Muscle of leg (tissue), 11 donors: Measurements from ENCODE around the gene C1QTNF9B. TPM values are rescaled to one million over a fixed set of nuclear protein-coding genes. Genes with fewer than 3 reads are reported as not detected.
"Not testable (repeated sequence)": the region's sequence is repeated elsewhere in the genome, so short reads cannot be mapped to it uniquely, and the experiment has no call there.

Source experiments
- DNase-seq: peaks from one replicate; pipeline ENCODE4 v3.0.0; 2013
- H3K27ac ChIP-seq: one replicate; pipeline ENCODE4 v1.5.1; 2013; ENCODE audit warnings: mild to moderate bottlenecking, low read length, control low read depth
- H3K27me3 ChIP-seq: one replicate; pipeline ENCODE4 v1.6.1; 2013; ENCODE audit warnings: low read length; ENCODE audit not compliant: control insufficient read depth, insufficient read depth
- H3K36me3 ChIP-seq: one replicate; pipeline ENCODE4 v1.6.1; 2013; ENCODE audit warnings: low read length; ENCODE audit not compliant: control insufficient read depth, insufficient read depth
- H3K4me1 ChIP-seq: one replicate; pipeline ENCODE4 v1.6.1; 2013; ENCODE audit warnings: low read length; ENCODE audit not compliant: control insufficient read depth, insufficient read depth
- H3K4me3 ChIP-seq: one replicate; pipeline ENCODE4 v1.5.1; 2013; ENCODE audit warnings: low read length, control low read depth
- H3K9me3 ChIP-seq: replicated peaks from 2 replicates; pipeline ENCODE4 v1.6.1; 2013; ENCODE audit warnings: low read depth, low read length; ENCODE audit not compliant: control insufficient read depth
- WGBS: methylation state at CpG from one replicate; pipeline ENCODE4 v1.1.5; 2013; ENCODE audit warnings: missing lambda C conversion rate; ENCODE audit not compliant: insufficient coverage; 5-methylcytosine and 5-hydroxymethylcytosine counted together
- polyA plus RNA-seq, 8 donors: library from polyadenylated mRNA; unstranded; fragments of 120-200 nt; gene quantifications; one replicate each; pipeline versions ENCODE4 v1.2.1 to v1.2.3, GENCODE V29; 2013; ENCODE audit warnings: inconsistent platforms in 1 of 8, low replicate concordance in 1 of 8; ENCODE audit not compliant: insufficient read length in 8 of 8, insufficient read depth in 1 of 8
- total RNA-seq: library from RNA; stranded (reverse); fragments of 120-200 nt; gene quantifications from one replicate; pipeline ENCODE4 v1.2.4, GENCODE V29; 2013

C1QTNF9B gene
- total and polyA plus RNA-seq, 9 donors = 0.95 to 3.7 (median 2.6) TPM

- no peak overlapping the region for H3K4me3 ChIP-seq
- no peak overlapping the region for H3K27ac ChIP-seq
- WGBS = no CpG with 5 or more reads among the region's 4 CpGs
- peaks cover 6% of the 10 kb centered on the region for H3K4me1 ChIP-seq
- H3K27me3 ChIP-seq = peaks cover 23% of the 10 kb centered on the region
- peak; percentile 88 for DNase-seq
- H3K36me3 ChIP-seq = no peaks in the 10 kb centered on the region
- no peaks in the 10 kb centered on the region for H3K9me3 ChIP-seq
These were observed 2.3 kb upstream of the C1QTNF9B start for GRCh38 chr13:23899555-23899954.

GRCh38 chr13:23898101-23898500, 799 bp upstream of the C1QTNF9B start:
- H3K27ac ChIP-seq = no peak overlapping the region
- peaks cover 9% of the 10 kb centered on the region for H3K27me3 ChIP-seq
- no peaks in the 10 kb centered on the region for H3K9me3 ChIP-seq
- no peaks in the 10 kb centered on the region for H3K36me3 ChIP-seq
- no peak overlapping the region for H3K4me3 ChIP-seq
- no peak for DNase-seq
- WGBS = 75% methylated on average over 6 of the region's 8 CpGs
- H3K4me1 ChIP-seq = peaks cover 3% of the 10 kb centered on the region

DNA sequence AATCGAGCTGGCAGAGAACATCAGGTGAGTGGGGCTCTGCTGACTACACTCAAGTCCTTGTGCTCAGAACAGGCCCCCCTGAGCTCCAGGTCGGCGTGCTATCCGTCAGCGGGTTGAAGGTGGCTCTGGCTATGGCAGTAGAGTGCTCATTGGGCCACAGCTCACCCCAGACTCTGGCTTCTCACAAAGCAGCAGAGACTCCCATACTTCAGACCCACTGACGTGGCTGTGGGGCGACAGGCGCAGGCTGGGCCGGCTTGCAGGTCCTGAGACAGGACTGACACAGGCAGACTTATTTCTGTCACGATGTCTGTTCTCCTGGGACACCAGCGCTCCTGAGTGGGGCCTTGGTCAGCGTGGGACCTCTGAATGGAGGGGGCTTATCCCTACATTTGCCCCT, 2.6 kb downstream of the C1QTNF9B start:
- not testable (repeated sequence) for H3K9me3 ChIP-seq, H3K27ac ChIP-seq, H3K4me3 ChIP-seq, H3K27me3 ChIP-seq, H3K4me1 ChIP-seq, DNase-seq, H3K36me3 ChIP-seq
- WGBS = 73% methylated on average over 4 of the region's 12 CpGs

DNA sequence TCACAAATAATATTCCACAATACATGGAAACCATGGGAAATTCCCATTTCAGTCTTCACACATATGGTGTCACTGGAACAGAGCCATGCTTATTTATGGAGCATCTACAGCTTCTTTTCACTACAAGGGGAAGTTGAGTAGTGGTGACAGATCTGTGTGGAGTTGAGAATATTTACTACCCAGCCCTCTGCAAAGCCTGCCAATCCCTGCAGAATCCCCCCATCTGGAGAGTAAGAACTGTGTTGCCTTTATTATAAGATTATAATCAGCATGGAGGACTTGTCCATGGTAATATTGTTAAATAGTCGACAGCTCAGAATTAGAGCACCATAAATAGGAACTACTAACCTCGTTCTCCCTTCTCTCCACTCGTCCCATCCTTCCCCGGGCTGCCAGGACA, 3.5 kb downstream of the C1QTNF9B start:
- not testable (repeated sequence) for DNase-seq, H3K36me3 ChIP-seq, H3K9me3 ChIP-seq, H3K27ac ChIP-seq, H3K4me1 ChIP-seq, H3K4me3 ChIP-seq, H3K27me3 ChIP-seq
- WGBS = no CpG with 5 or more reads among the region's 4 CpGs

DNA sequence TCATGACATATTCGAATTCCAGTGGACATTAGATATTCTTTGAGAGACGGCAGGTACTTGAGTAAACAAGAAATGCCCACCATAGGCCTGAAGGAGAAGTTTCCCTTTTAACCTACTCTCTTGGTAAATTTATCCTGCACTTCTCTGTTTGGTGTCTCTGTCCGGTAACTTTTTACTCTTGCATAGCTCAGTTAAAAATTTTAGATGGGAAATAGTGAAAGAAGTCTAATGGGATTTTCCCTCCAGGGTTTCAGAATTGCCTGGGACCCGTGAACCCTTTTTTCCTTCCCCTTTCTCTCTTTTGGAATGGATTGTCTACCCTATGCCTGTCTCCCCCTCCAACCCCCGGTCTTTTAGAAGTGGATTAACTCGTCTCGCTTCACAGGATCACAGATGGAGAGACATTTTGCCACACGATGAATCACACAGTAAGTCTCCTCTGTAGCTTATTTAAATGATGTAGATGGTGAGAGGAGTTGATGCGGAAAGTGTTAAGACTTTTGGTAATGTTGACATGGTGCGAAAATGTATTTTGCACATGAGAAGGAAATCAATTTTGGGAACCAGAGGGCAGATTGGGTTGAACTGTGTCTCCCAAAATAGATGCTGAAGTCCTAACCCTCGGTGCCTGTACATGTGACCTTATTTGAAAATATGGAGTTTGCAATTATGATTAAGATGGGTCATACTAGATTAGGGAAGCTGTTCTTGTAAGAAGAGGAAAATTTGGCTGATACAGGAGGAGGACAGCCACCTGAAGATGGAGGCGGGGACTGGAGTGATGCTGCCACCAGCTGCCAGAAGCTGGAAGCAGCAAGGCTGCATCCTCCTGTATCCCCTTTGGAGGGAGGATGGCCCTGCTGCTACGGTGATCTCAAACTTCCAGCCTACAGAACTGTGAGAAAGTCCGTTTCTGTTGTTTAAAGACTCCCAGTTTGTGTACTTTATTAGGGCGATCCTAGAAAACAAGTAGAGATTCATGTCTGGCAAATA, 7.4 kb downstream of the C1QTNF9B start:
- Histone ChIP-seq H3K9me3 (no peaks in the 10 kb centered on the region), H3K27me3 (no peaks in the 10 kb centered on the region), H3K4me1 (peaks cover 4% of the 10 kb centered on the region), H3K27ac (no peak overlapping the region), H3K36me3 (peaks cover under 1% of the 10 kb centered on the region), H3K4me3 (peak overlapping the region; percentile 20)
- 51% methylated on average over 7 of the region's 15 CpGs for WGBS
- DNase-seq = peak; percentile 21

DNA sequence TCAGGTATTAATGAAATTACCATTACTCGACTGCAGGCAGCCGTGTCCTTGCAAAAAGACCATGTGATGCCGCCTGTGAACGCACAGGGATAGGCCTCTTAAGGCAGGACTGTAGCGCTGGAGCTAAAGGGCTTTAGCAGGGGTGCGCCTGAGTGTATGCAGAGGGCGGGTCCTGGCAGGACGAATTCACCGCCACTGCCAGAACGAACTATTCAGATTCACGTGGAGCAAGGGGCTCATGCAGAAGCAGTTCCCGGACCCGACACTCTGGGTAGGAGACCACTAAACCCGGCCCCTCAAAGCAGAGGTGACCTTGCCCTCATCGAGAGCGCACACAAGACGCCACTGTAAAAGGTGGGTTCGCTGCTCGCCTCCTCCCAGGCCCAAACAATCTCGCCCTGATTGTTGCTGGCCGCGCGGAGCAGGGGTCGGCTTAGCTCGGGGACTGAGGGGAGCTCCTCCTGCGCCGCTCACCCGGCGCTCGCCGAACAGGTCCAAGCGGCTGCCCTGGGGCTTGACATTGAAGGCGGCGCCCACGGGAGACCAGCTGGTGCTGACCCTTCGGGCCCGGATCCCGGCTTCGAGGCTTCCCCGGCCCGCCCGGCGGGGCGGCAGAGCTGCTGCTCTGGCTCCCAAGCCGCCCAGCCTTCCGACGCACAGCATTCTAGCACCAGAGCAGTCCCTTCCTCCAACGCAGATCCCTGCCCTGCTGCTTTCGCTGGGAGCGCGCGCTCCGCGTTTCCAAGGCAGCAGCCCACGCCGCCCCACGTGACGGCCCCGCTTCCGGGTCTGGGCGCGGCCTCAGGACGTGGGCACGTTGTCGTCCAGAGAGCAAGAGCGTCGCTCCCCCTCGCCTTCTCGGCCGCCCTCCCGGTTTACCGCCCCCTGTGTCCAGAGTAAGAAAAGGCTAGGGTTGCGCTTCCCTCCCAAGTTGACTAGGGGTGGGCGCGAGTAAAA, 8.4 kb downstream of the C1QTNF9B start, which contains the start of gene MIPEP:
TSS of gene MIPEP (minus strand) at position 743 of the 957 bp plus-strand sequence. CDS start at position 663, 80 bp downstream.
- Histone ChIP-seq H3K4me1 (peaks cover 4% of the 10 kb centered on the region), H3K9me3 (no peaks in the 10 kb centered on the region), H3K4me3 (peak within 1 kb of the TSS; percentile 86), H3K36me3 (peaks cover 7% of the 10 kb centered on the region), H3K27me3 (no peaks in the 10 kb centered on the region), H3K27ac (peak within 1 kb of the TSS; percentile 92)
- under 1% methylated on average over 73 of the region's 75 CpGs for WGBS
- peak; percentile 99 for DNase-seq

DNA sequence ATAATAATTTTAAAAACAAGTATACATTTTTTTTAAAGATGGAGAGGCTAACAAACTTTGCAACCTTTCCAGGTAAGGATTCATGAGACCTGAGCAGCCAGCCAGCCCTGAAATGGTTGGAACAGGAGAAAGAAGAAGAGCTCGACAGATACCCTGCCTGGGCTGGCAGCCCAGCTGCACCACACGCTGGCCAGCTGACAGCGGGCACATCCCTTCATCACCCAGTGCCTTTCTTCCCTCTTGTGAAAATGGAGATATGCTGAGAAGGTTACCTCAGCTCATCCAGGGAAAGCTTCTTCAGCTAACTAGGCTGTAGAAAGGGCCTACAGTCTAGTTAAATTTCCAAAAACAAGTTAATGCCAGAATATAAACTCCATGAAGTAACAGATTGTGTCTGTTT, 12.9 kb downstream of the C1QTNF9B start:
- H3K4me3 ChIP-seq, H3K4me1 ChIP-seq, H3K36me3 ChIP-seq, DNase-seq, H3K27me3 ChIP-seq, H3K9me3 ChIP-seq, H3K27ac ChIP-seq: not testable (repeated sequence)
- WGBS = no CpG with 5 or more reads among the region's 3 CpGs

DNA sequence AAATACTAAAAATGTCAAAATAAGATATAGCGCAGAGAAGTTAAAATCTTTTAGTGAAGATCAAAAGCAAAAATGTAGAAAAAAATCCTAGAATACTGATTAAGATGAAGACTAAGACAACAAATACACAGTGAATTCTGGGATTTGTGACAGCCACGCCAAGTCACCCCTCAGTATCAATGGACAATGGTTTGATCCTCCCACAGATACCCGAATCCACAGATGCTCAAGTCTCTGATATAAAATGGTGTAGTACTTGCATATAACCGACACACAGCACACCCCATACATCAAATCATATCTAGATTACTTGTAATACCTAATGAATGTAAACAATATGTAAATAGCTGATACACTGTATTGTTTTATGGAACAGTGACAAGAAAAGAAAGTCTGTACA, 14.0 kb downstream of the C1QTNF9B start:
- WGBS = no CpG with 5 or more reads among the region's 4 CpGs
- H3K27me3 ChIP-seq = no peaks in the 10 kb centered on the region
- no peak overlapping the region for H3K4me3 ChIP-seq
- peaks cover 10% of the 10 kb centered on the region for H3K36me3 ChIP-seq
- no peak overlapping the region for H3K27ac ChIP-seq
- no peak for DNase-seq
- H3K4me1 ChIP-seq = peaks cover under 1% of the 10 kb centered on the region
- no peaks in the 10 kb centered on the region for H3K9me3 ChIP-seq

DNA sequence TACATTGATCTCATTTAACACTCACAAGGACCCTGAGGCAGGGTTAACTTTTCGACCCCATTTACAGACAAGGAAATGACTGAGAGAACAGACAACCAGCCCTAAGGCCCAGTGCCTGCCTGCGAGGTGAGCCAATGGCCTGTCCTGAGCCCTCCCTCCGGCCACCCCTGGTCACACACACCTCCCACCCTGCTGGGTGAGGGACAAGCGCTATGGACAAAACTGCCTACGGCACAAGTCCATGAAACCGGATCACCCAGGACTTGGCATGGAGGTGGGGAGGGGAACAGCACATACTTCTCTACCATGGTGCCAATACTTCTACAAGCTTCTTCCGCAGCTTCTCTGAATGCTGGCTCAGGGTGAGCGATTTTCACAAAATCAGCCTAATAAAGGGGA, 15.9 kb downstream of the C1QTNF9B start:
- 33% methylated on average over 1 of the region's 8 CpGs for WGBS
- H3K9me3 ChIP-seq, H3K27me3 ChIP-seq, H3K4me3 ChIP-seq, H3K27ac ChIP-seq, H3K4me1 ChIP-seq, DNase-seq: not testable (repeated sequence)
- peaks cover 10% of the 10 kb centered on the region for H3K36me3 ChIP-seq
